ENCODE data around the gene OR9Q2.

The OR9Q2 gene, protein sequence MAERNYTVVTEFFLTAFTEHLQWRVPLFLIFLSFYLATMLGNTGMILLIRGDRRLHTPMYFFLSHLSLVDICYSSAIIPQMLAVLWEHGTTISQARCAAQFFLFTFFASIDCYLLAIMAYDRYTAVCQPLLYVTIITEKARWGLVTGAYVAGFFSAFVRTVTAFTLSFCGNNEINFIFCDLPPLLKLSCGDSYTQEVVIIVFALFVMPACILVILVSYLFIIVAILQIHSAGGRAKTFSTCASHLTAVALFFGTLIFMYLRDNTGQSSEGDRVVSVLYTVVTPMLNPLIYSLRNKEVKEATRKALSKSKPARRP

DNA sequence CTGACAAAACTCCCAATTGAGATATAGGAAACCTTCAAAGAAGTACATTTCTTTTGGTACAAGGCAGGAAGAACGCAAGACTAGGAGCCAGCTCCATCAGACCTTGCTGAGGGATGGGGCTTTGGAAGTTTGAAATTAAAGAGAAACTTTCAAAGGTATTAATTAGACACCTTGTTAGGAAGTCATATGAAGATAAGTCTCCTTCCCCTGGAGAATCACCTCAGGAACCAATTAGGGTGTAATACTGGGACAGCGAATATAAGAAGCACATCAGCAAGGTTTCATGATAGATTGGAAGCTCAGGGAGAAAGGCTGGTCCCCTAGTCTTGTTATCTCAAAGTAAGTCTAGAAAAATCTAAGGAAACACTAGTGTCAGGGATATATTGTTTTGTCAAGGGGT, at the start of gene OR9Q2:
Gene OR9Q2 (plus strand): TSS at position 301 of the 400 bp plus-strand sequence. CDS start 1,421 bp downstream, outside the sequence.
- H3K4me3 ChIP-seq (ENCODE audit: low read depth, low read length): no peak within 1 kb of the TSS
- DNase-seq (ENCODE audit: low read depth): no peak
- in situ Hi-C loops (cut with HindIII; ENCODE audit: low sequenced_read_pairs): no loop called here
- TF ChIP-seq, protein P1, sequence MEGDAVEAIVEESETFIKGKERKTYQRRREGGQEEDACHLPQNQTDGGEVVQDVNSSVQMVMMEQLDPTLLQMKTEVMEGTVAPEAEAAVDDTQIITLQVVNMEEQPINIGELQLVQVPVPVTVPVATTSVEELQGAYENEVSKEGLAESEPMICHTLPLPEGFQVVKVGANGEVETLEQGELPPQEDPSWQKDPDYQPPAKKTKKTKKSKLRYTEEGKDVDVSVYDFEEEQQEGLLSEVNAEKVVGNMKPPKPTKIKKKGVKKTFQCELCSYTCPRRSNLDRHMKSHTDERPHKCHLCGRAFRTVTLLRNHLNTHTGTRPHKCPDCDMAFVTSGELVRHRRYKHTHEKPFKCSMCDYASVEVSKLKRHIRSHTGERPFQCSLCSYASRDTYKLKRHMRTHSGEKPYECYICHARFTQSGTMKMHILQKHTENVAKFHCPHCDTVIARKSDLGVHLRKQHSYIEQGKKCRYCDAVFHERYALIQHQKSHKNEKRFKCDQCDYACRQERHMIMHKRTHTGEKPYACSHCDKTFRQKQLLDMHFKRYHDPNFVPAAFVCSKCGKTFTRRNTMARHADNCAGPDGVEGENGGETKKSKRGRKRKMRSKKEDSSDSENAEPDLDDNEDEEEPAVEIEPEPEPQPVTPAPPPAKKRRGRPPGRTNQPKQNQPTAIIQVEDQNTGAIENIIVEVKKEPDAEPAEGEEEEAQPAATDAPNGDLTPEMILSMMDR (IDR thresholded peaks at IDR 0.05; ENCODE audit: low read depth, low read length, missing control alignments): no peak

DNA sequence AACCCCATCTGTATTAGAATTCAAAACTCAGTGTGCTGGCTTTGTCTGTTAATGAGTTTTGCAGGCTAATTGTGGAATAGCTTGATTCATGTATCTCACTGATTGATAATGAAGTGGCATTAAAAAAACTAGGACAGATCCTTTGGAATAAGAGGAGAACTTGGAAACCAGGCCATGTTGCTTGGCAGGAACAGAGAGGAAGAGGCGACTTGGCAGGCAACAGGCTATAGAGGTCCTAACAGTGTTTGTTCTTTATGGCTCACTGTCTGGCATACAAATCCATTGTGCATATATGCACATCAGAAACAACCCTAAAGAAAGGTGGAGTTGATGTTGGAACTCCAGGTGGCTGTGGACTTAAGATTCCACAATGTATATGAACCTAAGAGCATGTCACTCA, 46.1 kb upstream of the OR9Q2 start:
- DNase-seq (ENCODE audit: low read depth): no peak
- in situ Hi-C loops (cut with HindIII; ENCODE audit: low sequenced_read_pairs): no loop called here
- H3K4me3 ChIP-seq (ENCODE audit: low read depth, low read length): no peak overlapping the region
- TF ChIP-seq, protein P1 (IDR thresholded peaks at IDR 0.05; ENCODE audit: low read depth, low read length, missing control alignments): no peak

DNA sequence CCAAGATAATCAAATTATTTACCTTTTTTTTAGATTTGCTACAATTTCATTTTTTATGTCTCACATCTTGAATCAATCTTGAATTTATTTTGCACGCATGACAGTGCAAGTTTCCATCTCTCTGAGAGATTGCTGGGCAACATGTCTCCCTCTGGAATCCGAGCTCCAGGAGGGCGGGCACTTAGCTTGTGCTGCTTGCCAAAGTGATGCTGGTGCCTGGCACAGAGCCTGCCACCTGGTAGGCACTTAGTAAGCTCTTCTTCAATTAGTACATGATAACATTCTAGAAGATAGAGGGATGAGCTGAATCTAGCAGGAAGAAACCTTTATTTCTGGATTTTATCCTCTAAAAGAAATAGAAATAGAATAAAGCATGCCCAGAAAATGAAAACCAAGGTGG, 36.1 kb upstream of the OR9Q2 start:
- DNase-seq (ENCODE audit: low read depth): no peak
- H3K4me3 ChIP-seq (ENCODE audit: low read depth, low read length): no peak overlapping the region
- TF ChIP-seq, protein P1 (IDR thresholded peaks at IDR 0.05; ENCODE audit: low read depth, low read length, missing control alignments): no peak
- in situ Hi-C loops (cut with HindIII; ENCODE audit: low sequenced_read_pairs): no loop called here

DNA sequence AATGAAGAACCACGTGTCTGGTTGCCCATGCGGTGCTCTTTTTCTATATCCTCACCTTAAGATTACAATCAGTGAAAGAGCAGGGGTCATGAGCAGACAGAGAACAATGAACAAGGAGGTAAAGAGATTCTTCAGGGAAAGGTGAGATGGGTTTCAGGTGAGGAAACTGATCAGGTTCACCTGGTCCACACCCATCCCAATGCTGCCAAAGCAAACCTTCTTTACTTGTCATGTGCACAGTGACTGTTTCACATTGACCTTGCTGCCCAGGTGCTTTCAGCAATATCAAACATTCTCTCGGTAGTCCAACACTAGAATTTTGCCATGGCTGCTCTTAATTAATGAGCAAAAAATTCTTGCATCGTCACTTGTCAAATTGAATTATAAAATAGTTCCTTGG, 24.5 kb upstream of the OR9Q2 start:
- DNase-seq (ENCODE audit: low read depth): no peak
- no peak overlapping the region for H3K4me3 ChIP-seq (ENCODE audit: low read depth, low read length)
- TF ChIP-seq, protein P1 (IDR thresholded peaks at IDR 0.05; ENCODE audit: low read depth, low read length, missing control alignments): no peak
- in situ Hi-C loops (cut with HindIII; ENCODE audit: low sequenced_read_pairs): no loop called here

DNA sequence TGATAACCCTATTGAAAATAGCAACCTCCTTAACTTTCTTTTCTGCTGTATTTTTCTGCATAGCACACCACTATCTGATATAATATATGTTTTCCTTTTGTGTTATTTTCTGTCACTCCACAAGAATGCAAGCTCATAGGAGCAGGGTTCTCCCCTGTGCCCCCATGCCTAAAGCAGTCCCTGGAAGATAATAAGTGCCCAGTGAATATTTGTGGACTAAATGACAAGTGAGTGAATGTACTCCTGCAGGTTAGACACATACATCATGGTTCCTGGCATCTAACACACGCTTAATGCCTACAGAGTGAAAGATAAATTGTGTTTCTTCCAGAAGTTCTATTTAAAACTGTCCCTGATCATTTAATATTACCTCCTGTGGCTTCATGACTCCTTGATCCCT, 23.9 kb upstream of the OR9Q2 start:
- TF ChIP-seq, protein P1 (IDR thresholded peaks at IDR 0.05; ENCODE audit: low read depth, low read length, missing control alignments): no peak
- DNase-seq (ENCODE audit: low read depth): no peak
- in situ Hi-C loops (cut with HindIII; ENCODE audit: low sequenced_read_pairs): no loop called here
- no peak overlapping the region for H3K4me3 ChIP-seq (ENCODE audit: low read depth, low read length)

DNA sequence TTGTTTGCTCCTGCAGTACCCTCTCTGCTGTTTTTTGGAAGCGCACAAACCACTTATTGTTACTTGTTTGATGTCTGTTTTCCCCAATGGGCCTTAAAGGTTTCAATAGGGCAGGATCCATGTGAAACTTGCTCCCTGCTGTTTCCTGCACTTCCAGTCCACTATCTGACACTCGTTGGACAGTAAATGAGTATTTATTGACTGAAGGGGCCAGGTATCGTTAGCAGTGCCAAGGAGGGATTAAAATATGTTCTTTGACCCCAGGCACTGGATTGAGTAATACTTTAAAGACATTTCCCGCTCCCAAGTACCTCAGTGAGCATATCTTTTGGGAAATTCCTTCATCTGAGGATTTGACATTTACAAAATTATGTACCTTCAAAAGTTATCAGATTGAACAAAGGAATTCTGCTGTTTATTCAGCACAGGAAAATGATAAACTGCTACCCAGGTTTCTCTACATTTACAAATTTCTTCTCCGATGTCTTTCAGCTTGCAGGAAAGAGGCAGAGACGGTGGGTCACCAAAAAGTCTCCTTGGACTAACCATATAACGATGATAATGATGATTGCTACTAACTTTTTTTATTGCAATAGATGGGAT, 23.3 kb upstream of the OR9Q2 start:
- TF ChIP-seq, protein P1 (IDR thresholded peaks at IDR 0.05; ENCODE audit: low read depth, low read length, missing control alignments): no peak
- no peak overlapping the region for H3K4me3 ChIP-seq (ENCODE audit: low read depth, low read length)
- in situ Hi-C loops (cut with HindIII; ENCODE audit: low sequenced_read_pairs): no loop called here
- DNase-seq (ENCODE audit: low read depth): no peak
